ENCODE measurements around the gene RAD51B.

DNA sequence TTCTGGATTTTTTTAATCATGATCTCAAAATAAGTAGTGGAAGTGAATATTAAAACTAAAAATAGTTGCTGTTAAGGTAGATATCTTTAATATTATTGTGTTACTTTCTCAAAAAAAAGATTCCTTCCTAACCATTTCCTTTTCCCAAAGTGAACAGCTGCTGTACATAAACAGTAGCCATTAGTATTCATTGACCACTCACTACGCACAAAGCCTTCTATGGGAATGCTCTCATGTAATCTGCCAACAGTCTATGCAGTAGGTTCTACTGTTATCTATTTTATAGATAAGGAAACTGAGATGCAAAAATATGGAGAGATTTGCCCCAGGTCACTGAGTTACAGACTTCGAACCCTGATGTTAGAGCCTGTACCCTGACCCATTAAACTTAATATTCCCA lies 941.2 kb downstream of the RAD51B start:
- TF ChIP-seq ELF1 (IDR thresholded peaks at IDR 0.05; ENCODE audit: borderline replicate concordance, low read depth) (no peak), POLR2A (IDR thresholded peaks at IDR 0.05; ENCODE audit: borderline replicate concordance, extremely low read depth, insufficient read depth, insufficient read length) (no peak), SP1 (IDR thresholded peaks at IDR 0.05; ENCODE audit: low read depth) (no peak), POLR2AphosphoS5 (IDR thresholded peaks at IDR 0.05; ENCODE audit: low read depth, low read length) (no peak)
- TF ChIP-seq, protein P1, sequence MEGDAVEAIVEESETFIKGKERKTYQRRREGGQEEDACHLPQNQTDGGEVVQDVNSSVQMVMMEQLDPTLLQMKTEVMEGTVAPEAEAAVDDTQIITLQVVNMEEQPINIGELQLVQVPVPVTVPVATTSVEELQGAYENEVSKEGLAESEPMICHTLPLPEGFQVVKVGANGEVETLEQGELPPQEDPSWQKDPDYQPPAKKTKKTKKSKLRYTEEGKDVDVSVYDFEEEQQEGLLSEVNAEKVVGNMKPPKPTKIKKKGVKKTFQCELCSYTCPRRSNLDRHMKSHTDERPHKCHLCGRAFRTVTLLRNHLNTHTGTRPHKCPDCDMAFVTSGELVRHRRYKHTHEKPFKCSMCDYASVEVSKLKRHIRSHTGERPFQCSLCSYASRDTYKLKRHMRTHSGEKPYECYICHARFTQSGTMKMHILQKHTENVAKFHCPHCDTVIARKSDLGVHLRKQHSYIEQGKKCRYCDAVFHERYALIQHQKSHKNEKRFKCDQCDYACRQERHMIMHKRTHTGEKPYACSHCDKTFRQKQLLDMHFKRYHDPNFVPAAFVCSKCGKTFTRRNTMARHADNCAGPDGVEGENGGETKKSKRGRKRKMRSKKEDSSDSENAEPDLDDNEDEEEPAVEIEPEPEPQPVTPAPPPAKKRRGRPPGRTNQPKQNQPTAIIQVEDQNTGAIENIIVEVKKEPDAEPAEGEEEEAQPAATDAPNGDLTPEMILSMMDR (IDR thresholded peaks at IDR 0.05 in 2 of 3, conservative IDR thresholded peaks at IDR 0.05 in 1 of 3; ENCODE audit: borderline replicate concordance in 1 of 3, insufficient read depth in 1 of 3, low read depth in 2 of 3, low read length in 2 of 3), result no peak
- TF ChIP-seq, protein P2, sequence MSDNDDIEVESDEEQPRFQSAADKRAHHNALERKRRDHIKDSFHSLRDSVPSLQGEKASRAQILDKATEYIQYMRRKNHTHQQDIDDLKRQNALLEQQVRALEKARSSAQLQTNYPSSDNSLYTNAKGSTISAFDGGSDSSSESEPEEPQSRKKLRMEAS (IDR thresholded peaks at IDR 0.05), result no peak

Measured in HCT116 (cell line).